Measurements from ENCODE around the gene FBXL19. TPM values are rescaled to one million over a fixed set of nuclear protein-coding genes. Genes with fewer than 3 reads are reported as not detected.

The FBXL19 gene
- total and polyA plus RNA-seq, 9 of the 15 experiments (the other 6 are each of a cell fraction or from before 2014, with no cell fraction given) = 0.13 to 48.0 (median 13.5) TPM; not detected in 1

GRCh38 chr16:30957456-30958174 lies 34.2 kb downstream of the FBXL19 start, which contains the start of gene SETD1A (continued):
- TF ChIP-seq MYC (IDR thresholded peaks at IDR 0.05; ENCODE audit: low read depth, low read length) (peak; percentile 81), MYC (CRISPR knock-in tag; IDR thresholded peaks at IDR 0.05; ENCODE audit: borderline replicate concordance, low read depth) (peak; percentile 82; the same call in 1 of the 2 replicates), ETS1 (conservative IDR thresholded peaks at IDR 0.05; ENCODE audit: control insufficient read depth, low read depth, low read length) (peak; percentile 45; the same call in 1 of the 2 replicates), NFE2L1 (tag; IDR thresholded peaks at IDR 0.05; ENCODE audit: borderline replicate concordance, low read depth) (no peak), ZNF253 (CRISPR knock-in tag; conservative IDR thresholded peaks at IDR 0.05) (no peak), BRD9 (IDR thresholded peaks at IDR 0.05; ENCODE audit: low read depth, partially characterized antibody) (no peak), ZKSCAN3 (CRISPR knock-in tag; IDR thresholded peaks at IDR 0.05) (no peak), KDM4B (IDR thresholded peaks at IDR 0.05; ENCODE audit: borderline replicate concordance in 2 of 2, low read depth in 1 of 2) (peak in 1 of 2 experiments; percentile 44; a peak in 1 of 4 replicates), ID3 (CRISPR knock-in tag; IDR thresholded peaks at IDR 0.05) (no peak), ID3 (tag; IDR thresholded peaks at IDR 0.05) (peak; percentile 81), ASH1L (IDR thresholded peaks at IDR 0.05; ENCODE audit: borderline replicate concordance, low read depth, partially characterized antibody) (no peak), GTF2F1 (IDR thresholded peaks at IDR 0.05; ENCODE audit: low read depth, low read length) (no peak), ZNF239 (CRISPR knock-in tag; IDR thresholded peaks at IDR 0.05) (no peak), ETV1 (tag; conservative IDR thresholded peaks at IDR 0.05; ENCODE audit: low read depth) (peak; percentile 85), ZBTB43 (CRISPR knock-in tag; IDR thresholded peaks at IDR 0.05) (no peak), RBBP5 (IDR thresholded peaks at IDR 0.05; ENCODE audit: borderline replicate concordance, insufficient read depth, low read length, poor library complexity, severe bottlenecking) (peak; percentile 93), DLX4 (CRISPR knock-in tag; IDR thresholded peaks at IDR 0.05) (no peak), ZNF561 (CRISPR knock-in tag; conservative IDR thresholded peaks at IDR 0.05) (no peak), ARID3A (IDR thresholded peaks at IDR 0.05; ENCODE audit: borderline replicate concordance, low read depth, low read length) (no peak), SMARCC2 (IDR thresholded peaks at IDR 0.05; ENCODE audit: low read depth) (no peak), GABPB1 (CRISPR knock-in tag; IDR thresholded peaks at IDR 0.05) (peak; percentile 82), ZNF212 (CRISPR knock-in tag; IDR thresholded peaks at IDR 0.05) (no peak), LCOR (CRISPR knock-in tag; IDR thresholded peaks at IDR 0.05) (peak; percentile 92; the same call in 1 of the 2 replicates)

Measured in K562 (cell line).